Measurements from ENCODE around the gene ZNF607.
A peak's percentile ranks its signal among the peaks of the same experiment; 100 is the strongest.

The ZNF607 gene

DNA sequence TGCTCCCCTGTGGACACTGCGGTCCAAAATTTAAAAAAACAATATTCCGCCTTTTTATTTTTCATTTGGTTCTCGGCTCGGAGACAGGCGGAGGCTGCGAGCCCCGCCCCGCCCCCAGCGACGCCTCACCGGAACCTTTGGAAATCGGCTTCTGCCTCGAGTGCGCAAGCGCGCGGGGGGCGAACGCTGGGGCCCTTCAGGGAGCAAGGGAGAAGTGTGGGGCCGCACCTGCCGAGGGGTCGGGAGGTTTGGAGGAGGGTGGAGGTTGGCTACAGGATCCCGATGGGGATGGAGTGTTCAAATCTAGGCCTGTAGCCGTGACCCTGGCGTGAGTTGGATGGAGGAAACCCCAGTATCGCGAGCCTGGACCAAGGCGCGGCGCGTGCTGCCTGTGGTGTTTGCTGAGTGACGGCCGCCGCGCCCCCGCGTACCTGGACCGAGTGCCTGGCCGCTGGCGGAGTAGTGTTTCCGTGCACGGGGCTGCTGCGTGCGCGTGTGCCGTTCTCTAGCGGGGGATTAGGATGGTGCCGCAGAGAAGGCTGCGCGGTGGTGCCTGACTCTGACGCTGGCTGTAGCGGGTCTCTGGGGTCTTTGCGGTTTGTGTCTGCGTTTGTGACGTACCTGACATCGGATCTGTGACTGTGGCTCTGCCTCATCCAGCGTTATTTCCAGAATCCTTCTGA is 63.7 kb downstream of the ZNF607 start:
- Histone ChIP-seq H3K4me1 (ENCODE audit: low read depth, poor library complexity, severe bottlenecking) (peaks cover 3% of the 10 kb centered on the region), H2AFZ (ENCODE audit: low read depth) (peak overlapping the region; percentile 54), H4K20me1 (ENCODE audit: insufficient read depth) (no peaks in the 10 kb centered on the region), H3K79me2 (ENCODE audit: insufficient read depth, low read depth) (no peaks in the 10 kb centered on the region), H3K4me3 (IDR thresholded peaks at IDR 0.05; ENCODE audit: insufficient read depth, low read depth, low read length) (no peak overlapping the region), H3K36me3 (ENCODE audit: insufficient read depth) (no peaks in the 10 kb centered on the region), H3K27ac (peak overlapping the region; percentile 43; the same call in 1 of the 2 replicates), H3K9ac (peak overlapping the region; percentile 25; the same call in 1 of the 2 replicates), H3K4me2 (peak overlapping the region; percentile 29), H3K27me3 (ENCODE audit: insufficient read depth, low read depth) (no peaks in the 10 kb centered on the region)
- TF ChIP-seq, protein P1, sequence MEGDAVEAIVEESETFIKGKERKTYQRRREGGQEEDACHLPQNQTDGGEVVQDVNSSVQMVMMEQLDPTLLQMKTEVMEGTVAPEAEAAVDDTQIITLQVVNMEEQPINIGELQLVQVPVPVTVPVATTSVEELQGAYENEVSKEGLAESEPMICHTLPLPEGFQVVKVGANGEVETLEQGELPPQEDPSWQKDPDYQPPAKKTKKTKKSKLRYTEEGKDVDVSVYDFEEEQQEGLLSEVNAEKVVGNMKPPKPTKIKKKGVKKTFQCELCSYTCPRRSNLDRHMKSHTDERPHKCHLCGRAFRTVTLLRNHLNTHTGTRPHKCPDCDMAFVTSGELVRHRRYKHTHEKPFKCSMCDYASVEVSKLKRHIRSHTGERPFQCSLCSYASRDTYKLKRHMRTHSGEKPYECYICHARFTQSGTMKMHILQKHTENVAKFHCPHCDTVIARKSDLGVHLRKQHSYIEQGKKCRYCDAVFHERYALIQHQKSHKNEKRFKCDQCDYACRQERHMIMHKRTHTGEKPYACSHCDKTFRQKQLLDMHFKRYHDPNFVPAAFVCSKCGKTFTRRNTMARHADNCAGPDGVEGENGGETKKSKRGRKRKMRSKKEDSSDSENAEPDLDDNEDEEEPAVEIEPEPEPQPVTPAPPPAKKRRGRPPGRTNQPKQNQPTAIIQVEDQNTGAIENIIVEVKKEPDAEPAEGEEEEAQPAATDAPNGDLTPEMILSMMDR (conservative IDR thresholded peaks at IDR 0.05; ENCODE audit: low read depth, low read length), result no peak

DNA sequence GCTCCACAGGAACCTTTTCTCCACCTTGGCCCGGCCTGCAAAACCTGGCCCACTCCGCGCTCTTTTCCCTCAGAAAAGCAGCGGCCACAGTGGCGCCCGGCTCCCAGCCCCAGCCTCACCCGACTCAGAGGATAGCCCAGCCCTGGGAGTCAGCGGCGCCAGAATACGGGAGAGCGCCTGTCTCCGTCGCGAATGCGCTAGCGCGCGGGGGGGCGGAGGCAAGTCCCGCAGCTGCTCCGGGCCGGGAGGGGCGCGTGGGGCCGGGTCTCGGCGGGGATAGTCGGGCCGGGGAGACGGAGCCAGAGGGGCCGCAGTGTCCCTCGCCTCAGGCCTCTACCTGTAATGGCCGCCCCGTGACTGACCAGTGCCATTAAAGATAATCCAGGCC is 64.3 kb downstream of the ZNF607 start, which contains the start of gene ZFP30:
TSS of gene ZFP30 (minus strand) at position 165 of the 388 bp plus-strand sequence. CDS start 7,643 bp downstream, outside the sequence.
- H3K27ac ChIP-seq, result peak within 1 kb of the TSS; percentile 43; the same call in 1 of the 2 replicates
- no peaks in the 10 kb centered on the region for H3K27me3 ChIP-seq (ENCODE audit: insufficient read depth, low read depth)
- no peaks in the 10 kb centered on the region for H3K36me3 ChIP-seq (ENCODE audit: insufficient read depth)
- H3K79me2 ChIP-seq (ENCODE audit: insufficient read depth, low read depth), result no peaks in the 10 kb centered on the region
- peak within 1 kb of the TSS; percentile 54 for H2AFZ ChIP-seq (ENCODE audit: low read depth)
- peak within 1 kb of the TSS; percentile 29 for H3K4me2 ChIP-seq
- peak within 1 kb of the TSS; percentile 25; the same call in 1 of the 2 replicates for H3K9ac ChIP-seq
- H4K20me1 ChIP-seq (ENCODE audit: insufficient read depth), result no peaks in the 10 kb centered on the region
- H3K4me3 ChIP-seq (IDR thresholded peaks at IDR 0.05; ENCODE audit: insufficient read depth, low read depth, low read length), result no peak within 1 kb of the TSS
- TF ChIP-seq, protein P1 (conservative IDR thresholded peaks at IDR 0.05; ENCODE audit: low read depth, low read length), result no peak
- peaks cover 3% of the 10 kb centered on the region for H3K4me1 ChIP-seq (ENCODE audit: low read depth, poor library complexity, severe bottlenecking)

DNA sequence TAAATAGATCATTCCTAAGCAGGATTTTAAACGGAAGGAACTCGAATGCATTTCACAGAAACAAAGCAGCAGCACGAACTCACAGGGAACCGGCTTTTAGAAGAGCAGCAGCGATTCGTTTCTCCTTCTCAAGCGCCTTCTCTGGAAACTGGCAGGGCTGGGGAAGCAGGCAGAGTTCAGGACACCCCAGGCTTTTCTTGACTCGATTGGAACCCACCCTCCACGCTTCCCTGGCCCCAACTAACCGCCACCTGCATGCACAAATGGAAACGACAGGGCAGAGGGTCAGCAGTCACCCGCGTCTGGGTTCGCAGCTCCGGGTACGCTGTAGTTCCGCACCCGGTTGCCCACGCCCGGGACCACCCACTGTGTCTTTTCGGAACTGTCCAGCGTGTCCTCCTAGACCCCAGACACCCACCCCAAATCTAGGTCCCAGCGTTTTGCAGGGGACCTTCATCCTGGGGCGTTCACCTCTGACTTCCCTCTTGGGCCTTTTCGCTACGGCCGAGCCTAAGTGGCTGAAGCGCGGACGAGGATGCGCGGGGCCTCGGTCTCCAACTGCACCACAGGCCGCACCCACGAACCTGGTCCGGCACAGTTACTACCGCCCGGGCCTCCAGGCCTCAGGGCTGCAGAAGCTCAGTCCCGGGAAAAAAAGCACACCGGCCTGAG is 64.8 kb downstream of the ZNF607 start:
- Histone ChIP-seq H3K9ac (peak overlapping the region; percentile 25; the same call in 1 of the 2 replicates), H2AFZ (ENCODE audit: low read depth) (peak overlapping the region; percentile 54), H3K4me3 (IDR thresholded peaks at IDR 0.05; ENCODE audit: insufficient read depth, low read depth, low read length) (no peak overlapping the region), H4K20me1 (ENCODE audit: insufficient read depth) (no peaks in the 10 kb centered on the region), H3K27me3 (ENCODE audit: insufficient read depth, low read depth) (no peaks in the 10 kb centered on the region), H3K27ac (peak overlapping the region; percentile 43; the same call in 1 of the 2 replicates), H3K4me2 (peak overlapping the region; percentile 22; the same call in 1 of the 2 replicates), H3K4me1 (ENCODE audit: low read depth, poor library complexity, severe bottlenecking) (peaks cover 3% of the 10 kb centered on the region), H3K36me3 (ENCODE audit: insufficient read depth) (no peaks in the 10 kb centered on the region), H3K79me2 (ENCODE audit: insufficient read depth, low read depth) (no peaks in the 10 kb centered on the region)
- TF ChIP-seq, protein P1 (conservative IDR thresholded peaks at IDR 0.05; ENCODE audit: low read depth, low read length), result no peak

DNA sequence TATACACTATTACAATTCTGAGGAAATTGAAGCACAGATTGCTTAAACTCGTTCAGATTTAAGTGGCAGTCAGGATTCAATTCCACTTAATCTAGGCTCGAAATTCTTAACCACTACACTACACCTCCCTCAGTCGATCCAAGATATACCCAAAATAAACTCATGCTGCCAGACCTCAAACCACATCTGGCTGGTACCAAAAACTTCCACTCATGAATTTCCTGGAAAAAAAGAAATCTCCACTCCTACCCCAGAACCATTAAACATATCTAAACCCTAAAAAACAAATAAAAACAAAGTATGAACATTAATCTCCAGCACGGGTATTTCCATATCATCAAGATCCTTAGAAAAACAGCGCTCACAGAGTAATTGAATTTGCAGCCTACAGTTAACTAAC is 65.4 kb downstream of the ZNF607 start:
- no peak overlapping the region; the same call in 1 of the 2 replicates for H3K27ac ChIP-seq
- H3K4me1 ChIP-seq (ENCODE audit: low read depth, poor library complexity, severe bottlenecking), result peaks cover 3% of the 10 kb centered on the region
- no peak overlapping the region for H2AFZ ChIP-seq (ENCODE audit: low read depth)
- no peak overlapping the region for H3K4me3 ChIP-seq (IDR thresholded peaks at IDR 0.05; ENCODE audit: insufficient read depth, low read depth, low read length)
- H3K36me3 ChIP-seq (ENCODE audit: insufficient read depth), result no peaks in the 10 kb centered on the region
- no peak overlapping the region for H3K9ac ChIP-seq
- H3K4me2 ChIP-seq, result peak overlapping the region; percentile 22
- TF ChIP-seq, protein P1 (conservative IDR thresholded peaks at IDR 0.05; ENCODE audit: low read depth, low read length), result no peak
- H3K79me2 ChIP-seq (ENCODE audit: insufficient read depth, low read depth), result no peaks in the 10 kb centered on the region
- no peaks in the 10 kb centered on the region for H3K27me3 ChIP-seq (ENCODE audit: insufficient read depth, low read depth)
- H4K20me1 ChIP-seq (ENCODE audit: insufficient read depth), result no peaks in the 10 kb centered on the region
